IMR-90 (cell line): ENCODE data around the gene GJA5. TPM values are rescaled to one million over a fixed set of nuclear protein-coding genes. Genes with fewer than 3 reads are reported as not detected.

ENCODE experiments used
- ATAC-seq: fragments of 200-7000 bp; cut with Tn5 transposase; 2 replicates; pipeline ENCODE4 v1.9.1; 2020; ENCODE audit warnings: low read depth, mild to moderate bottlenecking, moderate library complexity
- BruUV-seq: library from RNA; stranded (reverse); fragments of 400-500 nt; replicated peaks from 2 replicates; lab custom pipeline; 2021; lab: Mats Ljungman, UMichigan
- CTCF ChIA-PET: fragments of 300-600 bp; formaldehyde crosslinking; extraction: SDS; loops from one replicate; lab custom pipeline; 2021; ENCODE audit warnings: antibody characterized with exemption; lab: Yijun Ruan, JAX
- POLR2A ChIA-PET: fragments of 300-600 bp; sonication (Branson Sonifier 250); formaldehyde crosslinking; loops from one replicate; lab custom pipeline; 2022; ENCODE audit warnings: antibody characterized with exemption; ENCODE audit not compliant: unreplicated experiment; lab: Charles Lee
- DNase-seq: peaks from one replicate; pipeline ENCODE4 v3.0.0; 2013
- H2AFZ ChIP-seq: replicated peaks from 2 replicates; pipeline ENCODE3; 2013; ENCODE audit warnings: low read length, mild to moderate bottlenecking; ENCODE audit not compliant: poor library complexity
- H2AK5ac ChIP-seq: 2 replicates; pipeline ENCODE4 v1.6.1; 2013; ENCODE audit warnings: low read depth, low read length, inconsistent platforms
- H2AK9ac ChIP-seq: replicated peaks from 2 replicates; pipeline ENCODE3; 2013; ENCODE audit warnings: mild to moderate bottlenecking, low read depth, low read length, moderate library complexity; ENCODE audit not compliant: poor library complexity
- H2BK120ac ChIP-seq: 2 replicates; pipeline ENCODE4 v1.6.1; 2013; ENCODE audit warnings: low read depth, low read length, inconsistent platforms
- H2BK15ac ChIP-seq: 3 replicates; pipeline ENCODE4 v1.6.1; 2013; ENCODE audit warnings: low read depth, low read length, inconsistent platforms
- H2BK20ac ChIP-seq: 2 replicates; pipeline ENCODE4 v1.6.1; 2013; ENCODE audit warnings: low read depth, mild to moderate bottlenecking, inconsistent platforms, low read length, moderate library complexity
- H2BK5ac ChIP-seq: 2 replicates; pipeline ENCODE4 v1.6.1; 2013; ENCODE audit warnings: mild to moderate bottlenecking, low read depth, low read length, inconsistent platforms; ENCODE audit not compliant: poor library complexity, severe bottlenecking
- H3K14ac ChIP-seq: replicated peaks from 2 replicates; pipeline ENCODE4 v1.6.1; 2013; ENCODE audit warnings: low read depth, low read length, inconsistent platforms
- H3K18ac ChIP-seq: 2 replicates; pipeline ENCODE4 v1.6.1; 2013; ENCODE audit warnings: low read depth, low read length, control low read depth
- H3K23ac ChIP-seq: 2 replicates; pipeline ENCODE4 v1.6.1; 2013; ENCODE audit warnings: low read depth, low read length, inconsistent platforms
- H3K27ac ChIP-seq: 2 replicates; pipeline ENCODE4 v1.5.1; 2013; ENCODE audit warnings: mild to moderate bottlenecking, control low read depth, low read length; ENCODE audit not compliant: insufficient read depth
- H3K27me3 ChIP-seq: 2 replicates; pipeline ENCODE4 v1.6.1; 2013; ENCODE audit warnings: low read length; ENCODE audit not compliant: control insufficient read depth, insufficient read depth
- H3K36me3 ChIP-seq: 2 replicates; pipeline ENCODE4 v1.6.1; 2013; ENCODE audit warnings: low read length, mixed read lengths; ENCODE audit not compliant: control insufficient read depth, insufficient read depth
- H3K4ac ChIP-seq: 2 replicates; pipeline ENCODE4 v1.6.1; 2013; ENCODE audit warnings: low read depth, low read length, inconsistent platforms
- H3K4me1 ChIP-seq: 2 replicates; pipeline ENCODE4 v1.6.1; 2013; ENCODE audit warnings: low read length, mixed read lengths; ENCODE audit not compliant: control insufficient read depth, insufficient read depth
- H3K4me2 ChIP-seq: 2 replicates; pipeline ENCODE4 v1.6.1; 2013; ENCODE audit warnings: low read depth, mild to moderate bottlenecking, control low read depth, low read length, moderate library complexity
- H3K4me3 ChIP-seq: 2 replicates; pipeline ENCODE4 v1.5.1; 2013; ENCODE audit warnings: low read depth, mild to moderate bottlenecking, control low read depth, low read length, moderate library complexity; ENCODE audit not compliant: insufficient read depth
- H3K56ac ChIP-seq: 2 replicates; pipeline ENCODE4 v1.6.1; 2013; ENCODE audit warnings: low read length, inconsistent platforms; ENCODE audit not compliant: insufficient read depth; ENCODE audit errors: extremely low read depth
- H3K79me1 ChIP-seq, 2 experiments: 2 replicates each; pipeline ENCODE4 v1.6.1; 2013; ENCODE audit warnings: low read length in 2 of 2, inconsistent platforms in 1 of 2, low read depth in 1 of 2
- H3K9ac ChIP-seq: 2 replicates; pipeline ENCODE4 v1.6.1; 2013; ENCODE audit warnings: low read depth, low read length, control low read depth
- H3K9me1 ChIP-seq: 2 replicates; pipeline ENCODE4 v1.6.1; 2013; ENCODE audit warnings: low read length, inconsistent platforms; ENCODE audit not compliant: insufficient read depth
- H3K9me3 ChIP-seq: 2 replicates; pipeline ENCODE4 v1.6.1; 2013; ENCODE audit warnings: low read length; ENCODE audit not compliant: control insufficient read depth, insufficient read depth
- H4K20me1 ChIP-seq: 2 replicates; pipeline ENCODE4 v1.6.1; 2013; ENCODE audit warnings: low read length, inconsistent platforms; ENCODE audit not compliant: insufficient read depth
- H4K5ac ChIP-seq: 2 replicates; pipeline ENCODE4 v1.6.1; 2013; ENCODE audit warnings: mild to moderate bottlenecking, low read depth, low read length, control low read depth
- H4K8ac ChIP-seq, 2 experiments: 2 replicates each; pipeline ENCODE4 v1.6.1; 2013; ENCODE audit warnings: low read depth in 2 of 2, low read length in 2 of 2, control low read depth in 1 of 2, inconsistent platforms in 1 of 2
- H4K91ac ChIP-seq: 2 replicates; pipeline ENCODE4 v1.6.1; 2013; ENCODE audit warnings: low read depth, low read length, inconsistent platforms; ENCODE audit not compliant: insufficient read depth
- CEBPB ChIP-seq: IDR thresholded peaks from 2 replicates; pipeline ENCODE4 v1.6.1; 2012; ENCODE audit warnings: low read depth, low read length, improper control_type of control experiment
- RCOR1 ChIP-seq: IDR thresholded peaks from 2 replicates; pipeline ENCODE4 v1.6.1; 2012; ENCODE audit warnings: mild to moderate bottlenecking, low read length, improper control_type of control experiment; ENCODE audit not compliant: insufficient replicate concordance
- WGBS, 2 experiments: methylation state at CpG; one replicate each; pipeline versions ENCODE4 v1.1.5 to v1.1.7; 2013; ENCODE audit warnings: missing lambda C conversion rate in 2 of 2; ENCODE audit not compliant: insufficient read length in 1 of 2; ENCODE audit errors: extremely low coverage in 2 of 2; 5-methylcytosine and 5-hydroxymethylcytosine counted together
- dilution Hi-C: fragments of 300-500 bp; cut with HindIII; formaldehyde crosslinking; loops from one replicate; pipeline ENCODE4 v1.14.3; 2018; ENCODE audit warnings: low sequenced_read_pairs; ENCODE audit not compliant: unreplicated experiment
- in situ Hi-C: fragments of 300-500 bp; cut with MboI; formaldehyde crosslinking; loops from 3 replicates; pipeline ENCODE4 v1.14.3; 2019; ENCODE audit warnings: low sequenced_read_pairs, inconsistent platforms, mixed read lengths
- intact Hi-C: fragments of 100-400 bp; cut with micrococcal nuclease; formaldehyde crosslinking; loops from 2 replicates; pipeline ENCODE4 v1.10.0; 2022
- polyA plus RNA-seq, 3 experiments: library from polyadenylated mRNA; depleted of rRNA; stranded (reverse); fragments of >200 nt; gene quantifications; 2 replicates each; pipeline ENCODE4 v1.2.3, GENCODE V29; 2012; ENCODE audit warnings: low replicate concordance in 1 of 3
- total RNA-seq: library from RNA; depleted of rRNA; stranded (reverse); fragments of >200 nt; gene quantifications from 2 replicates; pipeline ENCODE4 v1.2.3, GENCODE V29; 2012

Gene GJA5
- total and polyA plus RNA-seq, 2 of the 4 experiments (the other 2 are of a cell fraction): not detected

- Histone ChIP-seq H2BK15ac (no peak overlapping the region), H3K23ac (no peak overlapping the region), H3K14ac (no peak overlapping the region), H3K9me3 (no peaks in the 10 kb centered on the region), H3K79me1 (no peaks in the 10 kb centered on the region), H2AK5ac (no peak overlapping the region), H3K4me2 (no peak overlapping the region), H3K9ac (no peak overlapping the region), H4K5ac (no peak overlapping the region), H3K4ac (no peak overlapping the region), H3K27ac (no peak overlapping the region), H3K4me3 (no peak overlapping the region), H2AK9ac (no peak overlapping the region), H2BK120ac (no peak overlapping the region), H3K9me1 (no peaks in the 10 kb centered on the region), H4K8ac (no peak overlapping the region), H4K20me1 (no peaks in the 10 kb centered on the region), H3K36me3 (no peaks in the 10 kb centered on the region), H2BK5ac (no peak overlapping the region), H3K27me3 (no peaks in the 10 kb centered on the region), H3K4me1 (no peaks in the 10 kb centered on the region), H2AFZ (no peak overlapping the region), H2BK20ac (no peak overlapping the region), H3K56ac (no peak overlapping the region), H3K18ac (no peak overlapping the region), H4K91ac (no peak overlapping the region)
- POLR2A ChIA-PET: no interaction called here
- no TSS peak for BruUV-seq
- CTCF ChIA-PET: no interaction called here
- ATAC-seq: no peak
- whole genome bisulfite sequencing, 2 experiments: no CpG with 5 or more reads among the region's 4 CpGs
- intact Hi-C loops: no loop called here
- dilution Hi-C loops: no loop called here
- in situ Hi-C loops: no loop called here
- TF ChIP-seq CEBPB (0 out of 2 replicates have a peak, but pooled peaks have one; percentile 5), RCOR1 (no peak)
- no peak for DNase-seq
These were observed 47.6 kb upstream of the GJA5 start for GRCh38 chr1:147808025-147808424.
